ENCODE results near the gene ZNF787.

ZNF787 gene

DNA sequence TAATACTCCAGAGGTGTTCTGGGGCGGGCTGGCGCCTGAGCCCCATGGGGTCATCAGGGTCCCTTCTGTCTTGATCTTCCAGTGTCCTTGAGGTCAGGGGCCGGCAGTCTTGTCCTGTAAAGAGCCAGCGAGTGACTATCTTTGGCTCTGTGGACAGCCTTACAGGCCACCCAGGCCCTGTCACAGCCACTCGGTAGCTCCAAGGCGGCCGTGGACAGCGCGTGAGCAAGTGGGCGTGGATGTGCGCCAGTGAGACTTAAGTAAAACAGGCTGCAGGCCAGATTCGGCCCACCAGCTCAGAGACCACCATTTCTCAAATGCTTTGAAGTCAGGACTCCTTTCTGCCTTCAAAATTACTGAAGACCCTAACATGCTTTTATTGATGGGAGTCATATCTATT, 23.7 kb upstream of the ZNF787 start:
- DNase-seq (ENCODE audit: extremely low read depth in 1 of 2, low read depth in 1 of 2), result no peak

- DNase-seq (ENCODE audit: extremely low read depth in 1 of 2, low read depth in 1 of 2), result no peak
These were observed 23.3 kb upstream of the ZNF787 start for GRCh38 chr19:56144376-56144775.

DNA sequence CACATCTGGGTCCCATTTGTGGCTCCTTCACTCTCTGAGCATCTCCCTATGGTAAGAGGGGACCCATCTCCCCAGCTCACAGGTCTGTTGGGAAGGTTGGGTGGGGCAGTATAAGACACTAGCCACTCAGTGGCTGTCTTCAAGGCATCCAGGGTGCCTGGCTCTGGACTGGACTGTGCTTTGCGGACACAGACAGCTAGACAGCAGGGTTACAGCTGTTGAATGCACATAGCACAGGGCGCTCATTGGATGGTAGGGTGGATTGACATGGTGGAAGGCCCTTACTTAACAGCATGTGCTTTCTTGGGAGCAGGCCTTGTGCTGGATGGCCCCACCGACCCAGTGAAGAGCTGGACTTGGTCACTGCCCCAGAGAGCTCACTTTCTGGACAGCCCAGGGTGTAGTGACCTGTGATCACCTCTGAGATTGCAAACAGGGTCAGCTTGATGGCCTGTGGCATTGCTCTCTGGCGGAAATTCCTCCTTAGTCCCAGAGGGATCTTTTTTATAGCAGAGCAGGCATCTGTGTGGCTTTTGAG, 21.9 kb upstream of the ZNF787 start:
- no peak for DNase-seq (ENCODE audit: extremely low read depth in 1 of 2, low read depth in 1 of 2)

DNA sequence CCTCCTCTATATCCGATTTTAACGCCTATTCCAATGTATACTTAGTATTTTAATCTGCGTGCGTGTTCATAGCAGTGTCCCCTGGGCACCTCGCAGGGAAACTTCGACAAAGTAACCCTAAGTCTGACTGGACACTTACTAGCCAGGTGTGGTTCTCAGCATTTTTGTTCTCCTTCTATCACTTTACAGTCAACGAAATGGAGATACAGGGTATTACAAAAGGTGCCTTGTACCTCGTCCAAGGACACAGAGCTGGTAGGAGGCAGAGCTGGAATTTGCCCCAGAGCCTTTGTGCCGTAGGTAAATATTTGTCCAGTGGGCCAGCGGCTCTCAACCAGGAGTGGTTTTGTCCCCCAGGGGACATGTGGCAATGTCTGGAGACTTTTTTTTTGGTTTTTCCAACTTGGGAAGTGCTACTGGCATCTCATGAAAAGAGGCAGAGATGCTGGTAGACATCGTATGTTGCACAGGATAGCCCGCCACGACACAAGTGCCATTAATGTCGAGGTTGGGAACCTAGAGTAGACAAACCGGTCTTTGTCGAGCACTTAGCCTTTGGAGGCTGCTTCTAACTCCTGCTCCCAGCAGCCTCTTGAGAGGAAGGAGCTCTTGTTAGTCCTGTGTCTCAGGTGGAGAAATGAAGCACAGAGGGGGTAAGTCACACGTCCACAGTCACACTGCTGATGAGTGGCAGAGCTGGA, 21.1 kb upstream of the ZNF787 start:
- DNase-seq (ENCODE audit: extremely low read depth in 1 of 2, low read depth in 1 of 2), result no peak

DNA sequence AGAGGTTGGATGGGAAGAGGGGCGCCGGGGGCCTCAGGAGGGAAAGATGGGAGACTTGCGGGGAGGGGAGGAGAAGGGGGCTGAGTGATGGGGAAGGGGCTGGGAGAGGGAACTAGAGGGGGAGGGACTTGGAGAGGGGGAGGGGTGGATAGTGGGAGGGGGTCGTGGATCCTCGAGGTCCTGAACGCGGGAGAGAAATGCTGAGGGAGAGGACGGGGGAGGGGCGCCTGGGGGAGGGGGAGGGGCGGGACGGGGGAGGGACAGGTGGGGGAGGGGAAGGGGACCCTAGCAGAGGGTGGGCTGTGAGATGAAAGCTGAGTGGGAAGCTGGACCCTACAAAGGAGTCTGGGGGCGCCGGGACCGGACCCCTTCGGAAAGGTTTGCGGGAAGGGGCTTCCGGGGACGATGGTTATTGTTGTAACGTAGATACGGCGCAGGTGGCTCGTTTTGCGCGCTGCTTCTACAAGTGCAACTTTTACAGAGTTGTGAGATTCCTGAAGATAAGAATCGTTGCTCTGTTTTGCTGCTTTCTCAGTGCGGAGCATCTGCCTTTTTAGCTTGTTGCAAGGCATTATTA, 20.4 kb upstream of the ZNF787 start:
- DNase-seq (ENCODE audit: extremely low read depth in 1 of 2, low read depth in 1 of 2), result no peak

DNA sequence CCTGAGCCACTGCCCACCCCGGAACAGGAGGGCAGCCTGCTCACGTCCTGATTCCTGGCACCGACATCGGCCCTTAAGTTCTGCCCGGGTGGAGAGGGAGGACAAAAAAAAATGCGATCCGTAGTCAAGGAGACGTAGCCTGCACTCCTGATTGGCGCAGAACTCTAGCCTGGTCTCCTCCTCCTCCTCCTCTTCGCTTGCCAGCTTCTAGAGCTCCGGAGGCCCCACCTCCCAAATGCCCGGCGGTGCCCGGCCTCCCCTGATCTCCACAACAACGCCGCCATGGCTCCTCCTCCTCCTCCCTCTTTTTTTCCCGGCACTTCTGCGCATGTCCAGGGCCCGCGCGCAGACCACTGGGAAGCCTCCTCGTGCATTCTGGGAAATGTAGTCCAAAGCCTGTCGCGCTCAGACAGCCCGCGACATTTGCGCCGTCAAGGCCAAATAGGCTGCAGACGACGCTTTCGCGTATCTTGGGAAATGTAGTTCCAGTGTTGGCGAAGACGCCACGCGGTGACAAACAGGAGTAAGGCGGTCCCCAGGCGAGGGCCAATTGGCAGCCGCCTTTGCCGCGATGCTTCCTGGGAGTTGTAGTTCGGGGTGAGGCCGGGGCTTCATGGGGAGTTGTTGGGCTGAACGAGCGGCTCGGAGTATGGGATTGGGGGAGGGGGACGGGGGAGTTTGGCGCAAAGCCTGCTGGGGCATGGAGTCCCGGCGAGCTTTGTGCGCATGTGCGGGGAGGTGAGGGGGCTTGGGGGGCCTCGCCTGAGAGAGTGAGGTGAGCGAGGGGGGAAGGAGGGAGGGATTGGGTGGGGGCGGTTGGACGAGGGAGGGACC, 19.7 kb upstream of the ZNF787 start, which contains the start of gene ZNF444:
Gene ZNF444 (plus strand): TSS at position 705 of the 834 bp plus-strand sequence. CDS start 5,625 bp downstream, outside the sequence.
- peak; percentile 97 to 99 for DNase-seq (ENCODE audit: extremely low read depth in 1 of 2, low read depth in 1 of 2)

- DNase-seq (ENCODE audit: extremely low read depth in 1 of 2, low read depth in 1 of 2), result no peak
These were observed 18.9 kb upstream of the ZNF787 start for GRCh38 chr19:56139847-56140582.

GRCh38 chr19:56138069-56138468, 17.0 kb upstream of the ZNF787 start:
- DNase-seq (ENCODE audit: extremely low read depth in 1 of 2, low read depth in 1 of 2), result no peak

DNA sequence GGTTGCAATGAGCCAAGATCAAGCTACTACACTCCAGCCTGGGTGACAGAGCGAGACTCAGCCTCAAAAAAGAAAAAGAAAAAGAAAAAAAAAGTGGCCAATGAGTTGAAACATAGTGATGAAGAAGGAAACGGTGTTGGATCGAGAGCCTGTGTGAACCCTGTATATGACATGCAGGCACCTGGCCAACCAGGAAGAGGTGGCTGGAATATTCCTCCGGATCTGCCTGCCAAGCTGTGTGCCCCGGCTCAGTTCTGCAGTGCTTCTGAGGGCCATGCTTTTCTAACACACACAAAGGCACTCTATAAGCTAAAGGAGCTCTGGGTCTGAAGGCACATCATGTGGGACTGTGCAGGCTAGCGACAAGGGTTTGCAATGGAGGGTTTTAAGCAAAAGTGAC, 16.3 kb upstream of the ZNF787 start:
- DNase-seq (ENCODE audit: extremely low read depth in 1 of 2, low read depth in 1 of 2), result no peak

- DNase-seq (ENCODE audit: extremely low read depth in 1 of 2, low read depth in 1 of 2), result no peak
These were observed 15.3 kb upstream of the ZNF787 start for GRCh38 chr19:56136362-56136761.

DNA sequence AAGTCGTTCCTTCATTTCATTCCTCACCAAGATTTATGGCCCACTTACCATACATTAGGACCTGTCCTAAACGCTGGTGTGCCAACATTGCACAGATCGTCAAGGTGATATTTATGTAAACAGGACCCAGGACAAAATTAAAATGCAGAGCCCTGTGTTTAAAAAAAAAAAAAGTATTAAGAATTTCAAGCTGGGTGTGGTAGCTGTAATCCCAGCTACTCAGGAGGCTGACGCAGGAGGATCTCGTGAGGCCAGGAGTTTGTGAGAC, 13.5 kb upstream of the ZNF787 start:
- DNase-seq (ENCODE audit: extremely low read depth in 1 of 2, low read depth in 1 of 2), result no peak

- DNase-seq (ENCODE audit: extremely low read depth in 1 of 2, low read depth in 1 of 2), result no peak
These were observed 13.0 kb upstream of the ZNF787 start for GRCh38 chr19:56133858-56134653.

DNA sequence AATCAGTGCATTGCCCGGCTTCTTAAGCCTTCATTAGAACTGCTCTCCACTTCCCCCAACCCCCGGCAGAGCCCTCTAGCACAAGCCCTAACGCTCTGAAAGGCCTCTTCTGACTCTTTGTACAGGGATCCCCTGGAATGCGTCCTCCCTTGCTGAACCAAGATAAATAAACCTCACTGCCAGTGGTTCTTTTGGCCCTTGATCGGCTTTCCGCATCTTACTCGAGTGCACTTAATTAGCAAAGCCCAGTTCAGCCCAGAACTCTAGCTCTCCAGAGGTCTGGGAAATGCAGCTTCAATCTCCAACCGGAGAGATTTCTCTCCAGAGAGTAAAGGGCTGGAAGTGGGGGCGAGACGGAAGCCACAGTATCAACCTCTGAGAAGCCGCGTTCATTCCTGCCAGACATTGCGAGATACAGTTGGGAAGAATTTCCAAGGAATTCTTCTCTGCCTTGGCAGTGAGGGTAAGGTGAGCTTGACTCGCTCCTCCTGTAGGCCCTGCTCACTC, 11.3 kb upstream of the ZNF787 start:
- DNase-seq (ENCODE audit: extremely low read depth in 1 of 2, low read depth in 1 of 2), result no peak

- DNase-seq (ENCODE audit: extremely low read depth in 1 of 2, low read depth in 1 of 2), result no peak
These were observed 10.6 kb upstream of the ZNF787 start for GRCh38 chr19:56131651-56132050.

DNA sequence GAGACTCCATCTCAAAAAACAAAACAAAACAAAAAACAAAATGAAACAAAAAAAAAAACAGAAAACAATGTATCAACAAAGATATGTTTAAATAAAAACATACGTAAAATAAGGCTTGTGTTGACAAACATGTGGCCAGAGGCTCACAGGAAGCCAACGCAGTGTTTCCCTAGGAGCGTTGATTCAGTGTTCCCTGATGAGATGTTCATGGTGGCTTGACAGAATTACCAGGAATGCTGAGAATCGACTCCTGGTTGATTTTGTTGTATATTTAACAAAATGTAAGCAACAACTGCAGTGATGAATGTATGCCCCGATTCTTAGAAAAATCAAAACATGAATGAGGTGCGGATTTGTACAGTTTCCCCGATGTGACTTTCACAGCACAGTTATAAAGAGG, 8.9 kb upstream of the ZNF787 start:
- no peak for DNase-seq (ENCODE audit: extremely low read depth in 1 of 2, low read depth in 1 of 2)

DNA sequence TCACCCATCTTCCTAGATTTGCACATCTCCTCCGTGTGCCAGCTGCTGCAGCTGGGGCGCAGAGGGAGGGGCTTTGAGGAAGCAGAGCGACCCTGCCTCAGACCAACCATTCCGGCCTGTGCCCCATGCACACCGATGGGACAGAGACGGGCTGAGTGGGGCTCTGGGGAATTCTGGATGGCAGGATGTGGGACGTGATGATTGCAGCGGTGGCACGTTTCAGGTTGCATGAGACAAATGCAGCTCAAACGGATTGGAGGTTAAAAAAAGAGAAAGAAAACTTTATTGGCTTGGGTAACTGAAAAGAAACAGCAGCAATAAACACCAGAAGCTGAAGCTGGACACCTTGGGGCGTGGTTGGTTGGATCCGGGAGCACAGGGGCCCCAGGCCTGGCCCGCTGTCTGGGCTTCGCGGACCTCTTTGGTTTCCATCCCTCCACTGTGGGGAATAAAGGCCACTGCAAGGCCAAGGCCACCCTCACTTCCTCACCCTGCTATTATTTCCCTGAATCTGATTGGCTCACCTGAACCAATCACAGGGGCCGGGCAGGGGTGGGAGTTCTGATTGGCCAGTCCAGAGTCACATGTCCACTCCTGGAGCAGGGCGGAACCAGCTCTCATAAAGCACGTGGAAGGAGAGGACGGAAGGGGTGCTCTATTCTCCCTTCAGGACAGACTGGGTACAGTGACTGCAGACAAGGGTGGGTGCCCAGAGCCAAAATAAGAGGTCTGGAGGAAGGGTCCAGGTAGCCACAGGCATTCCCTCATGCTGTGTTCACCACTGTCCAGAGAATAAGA, 6.1 kb upstream of the ZNF787 start:
- DNase-seq (ENCODE audit: extremely low read depth in 1 of 2, low read depth in 1 of 2), result no peak

DNA sequence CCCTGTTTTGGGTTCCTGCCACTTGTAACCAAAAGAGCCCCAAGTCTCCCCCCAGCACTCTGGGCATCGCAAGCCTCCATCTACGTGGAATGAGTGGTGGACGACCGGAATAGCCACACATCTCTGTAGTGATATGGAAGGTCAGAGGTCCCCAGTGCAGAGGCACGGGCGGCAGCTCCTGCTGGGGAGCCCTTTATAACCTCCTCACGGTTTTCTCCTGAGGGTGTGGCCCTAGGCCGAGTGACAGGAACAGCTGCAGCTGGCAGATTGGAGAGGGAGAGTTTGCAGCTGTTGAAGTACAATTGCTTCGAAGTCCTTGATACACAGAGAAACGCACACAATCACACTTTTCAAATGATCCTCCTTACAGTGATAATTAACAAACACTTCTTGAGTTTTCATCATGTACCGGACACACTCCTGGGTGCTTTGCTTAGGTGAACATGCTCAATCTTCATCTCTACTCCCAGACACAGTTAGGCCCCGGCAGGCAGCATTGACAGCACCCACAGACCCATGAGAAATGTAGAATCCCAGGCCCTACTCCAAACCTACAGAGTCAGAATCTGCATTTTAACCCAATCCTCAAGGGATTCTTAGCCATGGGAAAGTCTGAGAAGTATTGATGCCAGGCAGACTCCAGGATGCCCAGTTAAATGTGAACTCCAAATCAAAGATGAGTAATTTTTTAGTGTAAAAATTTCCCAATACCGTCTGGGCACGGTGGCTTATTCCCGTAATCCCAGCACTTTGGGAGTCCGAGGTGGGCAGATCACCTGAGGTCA, 4.9 kb upstream of the ZNF787 start:
- no peak for DNase-seq (ENCODE audit: extremely low read depth in 1 of 2, low read depth in 1 of 2)

DNA sequence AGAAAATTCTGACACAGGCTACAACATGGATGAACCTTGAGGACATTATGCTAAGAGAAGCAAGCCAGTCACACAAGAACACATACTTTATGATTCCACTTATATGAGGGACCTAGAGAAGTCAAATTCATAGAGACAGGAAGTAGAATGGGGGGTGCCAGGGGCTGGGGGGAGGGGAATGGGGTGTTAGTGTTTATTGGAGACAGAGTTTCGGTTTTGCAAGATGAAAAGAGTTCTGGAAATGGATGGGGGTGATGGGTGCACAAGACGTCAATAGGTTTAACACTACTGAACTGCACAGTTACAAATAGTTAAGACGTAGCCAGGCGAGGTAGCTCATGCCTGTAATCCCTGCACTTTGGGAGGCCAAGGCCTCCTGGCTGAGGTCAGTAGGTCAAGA, 3.5 kb upstream of the ZNF787 start:
- no peak for DNase-seq (ENCODE audit: extremely low read depth in 1 of 2, low read depth in 1 of 2)

Data from activated CD8-positive, alpha-beta memory T cell treated with anti-CD3 and anti-CD28 coated beads for 1 hour (primary cell).